ENCODE measurements around the gene RSPH6A. TPM values are rescaled to one million over a fixed set of nuclear protein-coding genes. Genes with fewer than 3 reads are reported as not detected.

Gene RSPH6A
- total and polyA plus RNA-seq, 12 donors = 0.09 to 0.15 TPM; not detected in 10

GRCh38 chr19:45860359-45861259 lies 45.5 kb upstream of the RSPH6A start:
- no peak for ATAC-seq
- H3K4me3 ChIP-seq = no peak overlapping the region
- H3K36me3 ChIP-seq = peaks cover 0 to 57% (median 0%) of the 10 kb centered on the region in 9 donors
- H3K4me1 ChIP-seq = peaks cover 0 to 33% (median 25%) of the 10 kb centered on the region in 9 donors
- 86 to 95% methylated on average over 15 of the region's 15 CpGs for WGBS, 2 donors
- no peak for TF ChIP-seq CTCF (IDR thresholded peaks at IDR 0.05)
- peaks cover 0 to 23% (median 21%) of the 10 kb centered on the region in 7 donors for H3K27me3 ChIP-seq
- peak overlapping the region in 1 of 10 donors; percentile 48 for H3K27ac ChIP-seq
- intact Hi-C loops (cut with DNase I) = loop anchor here in 1 of 10 donors (5.0 kb wide), 1 partner anchor 137 kb away; the partner anchor contains the start of gene CCDC61
- no peak for DNase-seq
- no peaks in the 10 kb centered on the region for H3K9me3 ChIP-seq

- Histone ChIP-seq H3K27me3 (no peaks in the 10 kb centered on the region), H3K4me1 (no peaks in the 10 kb centered on the region), H3K4me3 (no peak overlapping the region), H3K9me3 (no peaks in the 10 kb centered on the region), H3K36me3 (peaks cover 0 to 94% (median 27%) of the 10 kb centered on the region in 9 donors), H3K27ac (no peak overlapping the region)
- 91 to 95% methylated on average over 16 of the region's 16 CpGs for WGBS, 2 donors
- intact Hi-C loops (cut with DNase I) = no loop called here
- DNase-seq = no peak
- peak in 1 of 8 donors; percentile 51 for ATAC-seq
- no peak for TF ChIP-seq CTCF (IDR thresholded peaks at IDR 0.05)
Measured at GRCh38 chr19:45854167-45854778, 39.2 kb upstream of the RSPH6A start.

- 84 to 87% methylated on average over 7 of the region's 7 CpGs for WGBS, 2 donors
Measured at GRCh38 chr19:45852983-45853382, 37.9 kb upstream of the RSPH6A start.

More at GRCh38 chr19:45852983-45853382, 37.9 kb upstream of the RSPH6A start:
- intact Hi-C loops (cut with DNase I) = no loop called here
- no peak overlapping the region for H3K4me3 ChIP-seq
- no peak overlapping the region for H3K27ac ChIP-seq
- H3K27me3 ChIP-seq = no peaks in the 10 kb centered on the region
- H3K36me3 ChIP-seq = peaks cover 0 to 94% (median 36%) of the 10 kb centered on the region in 9 donors
- TF ChIP-seq CTCF (IDR thresholded peaks at IDR 0.05) = no peak
- ATAC-seq (peak in 1 of 8 donors; percentile 19), DNase-seq (no peak)
- no peaks in the 10 kb centered on the region for H3K9me3 ChIP-seq
- H3K4me1 ChIP-seq = no peaks in the 10 kb centered on the region
